GM18858 (cell line): ENCODE results near the gene NFATC3.

Experiments used
- ATAC-seq: cut with Tn5 transposase; IDR thresholded peaks from one replicate; pipeline ENCODE4 v1.9.1; 2021; ENCODE audit not compliant: unreplicated experiment

The NFATC3 gene

DNA sequence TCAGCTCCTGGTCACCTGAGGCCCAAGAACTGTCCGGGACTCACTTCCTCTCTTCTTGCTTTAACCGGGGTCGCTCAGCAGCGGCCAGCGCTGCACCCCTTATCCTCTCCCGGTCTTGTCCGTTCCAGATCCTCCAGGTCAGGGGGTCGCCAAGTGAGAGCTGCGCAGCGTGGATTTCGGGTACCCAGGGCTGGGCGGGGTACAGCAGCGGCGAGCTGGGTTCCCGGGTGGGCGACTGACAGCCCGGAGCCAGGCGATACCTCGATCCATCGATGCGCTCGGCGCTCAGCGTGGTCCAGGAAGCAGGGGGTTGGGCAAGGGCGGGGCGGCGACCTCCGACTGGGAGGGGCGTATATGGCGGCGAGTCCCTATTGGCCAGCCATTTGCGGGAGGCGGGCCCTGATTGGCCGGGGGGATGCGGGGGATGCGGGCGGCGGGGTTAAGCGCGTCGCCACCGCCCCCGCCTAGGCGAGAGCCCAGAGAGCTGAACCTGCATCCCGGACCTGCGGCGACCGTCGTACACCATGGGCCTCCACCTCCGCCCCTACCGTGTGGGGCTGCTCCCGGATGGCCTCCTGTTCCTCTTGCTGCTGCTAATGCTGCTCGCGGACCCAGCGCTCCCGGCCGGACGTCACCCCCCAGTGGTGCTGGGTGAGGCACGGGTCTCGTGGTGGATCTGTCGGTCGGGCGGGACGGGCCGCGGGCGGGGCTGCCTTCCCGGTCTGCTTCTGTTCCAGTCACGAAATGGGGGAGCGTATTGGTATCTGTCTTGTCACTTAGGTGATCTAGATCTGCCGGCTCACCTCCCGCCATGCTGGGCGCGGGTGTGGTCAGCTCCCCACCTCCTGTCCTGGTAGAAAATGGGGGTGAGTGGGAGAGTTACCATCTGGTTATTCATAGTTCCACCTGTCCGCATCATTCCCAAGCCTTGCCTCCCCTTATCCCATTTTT lies 160.0 kb downstream of the NFATC3 start, which contains the start of gene PLA2G15:
TSS of gene PLA2G15 (plus strand) at position 471 of the 951 bp plus-strand sequence. CDS start at position 525, 54 bp downstream.
- ATAC-seq = peak; percentile 71

- no peak for ATAC-seq
These were observed 161.0 kb downstream of the NFATC3 start for GRCh38 chr16:68246121-68246520.

DNA sequence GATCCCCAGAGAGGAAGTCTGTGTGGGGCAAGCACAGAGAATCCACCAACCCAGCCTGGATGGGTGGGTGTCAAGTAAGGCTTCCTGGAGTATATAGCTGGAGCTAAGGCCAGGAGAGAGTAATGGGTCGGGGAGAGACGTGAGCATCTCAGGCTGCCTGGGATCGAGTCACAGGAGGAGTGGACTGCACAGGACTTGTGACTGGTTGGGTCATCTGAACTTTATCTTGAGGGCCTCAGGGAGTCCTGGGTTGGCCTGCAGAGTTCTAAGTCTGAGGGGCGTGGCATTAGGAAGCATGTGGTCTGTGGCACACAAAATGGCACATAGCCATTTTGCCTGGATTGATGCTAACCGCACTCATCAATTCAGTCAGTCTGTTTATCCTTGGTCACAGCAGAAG lies 161.5 kb downstream of the NFATC3 start:
- no peak for ATAC-seq

DNA sequence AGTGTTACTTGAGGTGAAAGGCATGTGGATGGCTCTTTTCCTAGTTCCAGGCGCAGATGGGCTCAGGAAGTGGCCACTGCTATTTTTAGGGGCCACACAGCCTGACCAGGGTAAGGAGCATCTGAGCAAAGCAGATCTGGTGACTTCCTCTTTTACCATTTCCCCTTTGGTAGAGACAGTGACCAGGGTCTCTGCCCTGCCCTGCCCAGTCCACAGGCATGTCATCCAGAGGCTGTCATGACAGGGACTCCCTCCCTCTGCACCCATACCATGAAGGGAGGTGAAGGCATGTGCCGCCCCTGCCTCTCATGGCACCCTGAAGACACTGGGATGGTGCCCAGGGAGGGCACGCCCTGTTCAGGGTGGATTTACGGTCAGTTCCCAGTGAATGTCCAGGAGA lies 162.2 kb downstream of the NFATC3 start:
- ATAC-seq = no peak

DNA sequence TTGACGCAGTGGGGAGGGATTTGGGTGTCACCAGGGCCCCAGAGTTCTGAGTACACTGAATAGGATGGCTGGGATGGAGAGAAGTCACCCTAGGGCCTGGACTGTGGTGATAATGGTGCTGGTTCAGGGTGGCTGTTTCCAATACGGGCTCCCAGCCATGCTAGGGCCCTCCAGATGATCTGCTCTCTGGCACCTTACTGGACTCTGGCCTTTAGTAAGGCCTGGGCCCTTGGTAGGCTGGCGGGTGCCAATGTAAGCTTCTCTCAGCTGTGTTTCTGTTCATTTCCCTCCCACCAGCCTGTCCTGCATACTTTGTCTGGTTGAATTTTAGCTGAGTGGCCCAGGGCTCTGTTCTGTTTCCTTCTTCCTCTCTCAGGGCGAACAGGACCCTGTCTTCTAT lies 162.8 kb downstream of the NFATC3 start:
- ATAC-seq = no peak

- no peak for ATAC-seq
These were observed 164.2 kb downstream of the NFATC3 start for GRCh38 chr16:68249371-68249770.

- no peak for ATAC-seq
These were observed 165.8 kb downstream of the NFATC3 start for GRCh38 chr16:68250951-68251350.

DNA sequence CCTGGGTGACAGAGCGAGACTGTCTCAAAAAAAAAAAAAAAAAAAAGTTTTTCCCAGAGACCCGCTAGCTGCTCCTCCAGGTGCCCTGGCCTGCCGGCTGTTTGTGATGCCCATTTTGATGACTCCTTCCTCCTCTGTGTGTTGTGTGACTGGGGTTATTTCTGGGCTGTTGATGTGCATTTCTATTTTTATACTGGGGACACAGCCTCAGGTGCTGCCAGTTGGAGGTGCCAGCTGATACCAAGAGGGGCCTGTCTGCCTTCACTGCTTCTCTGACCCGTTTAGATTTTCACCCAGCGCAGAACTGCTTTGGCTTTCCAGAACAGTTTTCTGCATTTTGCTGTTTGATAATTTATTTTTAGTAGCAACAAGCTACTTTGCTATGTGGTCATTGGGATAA lies 166.7 kb downstream of the NFATC3 start:
- no peak for ATAC-seq

DNA sequence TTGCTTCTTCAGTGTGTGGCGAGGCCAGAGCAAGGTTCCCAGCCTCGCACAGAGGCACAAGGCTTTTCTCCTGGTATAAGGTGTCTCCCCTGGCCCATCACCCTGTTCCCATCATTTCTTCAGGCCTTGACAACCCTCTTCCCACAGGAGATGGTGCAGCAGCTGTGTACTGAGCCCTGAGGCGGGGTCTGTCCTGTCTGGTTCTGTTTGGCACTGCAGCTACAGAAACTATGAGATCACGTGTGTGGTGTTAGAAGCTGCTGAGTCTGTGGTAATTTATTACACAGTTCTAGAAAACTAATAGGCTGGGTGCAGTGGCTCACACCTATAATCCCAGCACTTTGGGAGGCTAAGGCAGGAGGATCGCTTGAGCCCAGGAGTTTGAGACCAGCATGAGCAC lies 167.2 kb downstream of the NFATC3 start:
- ATAC-seq = no peak

DNA sequence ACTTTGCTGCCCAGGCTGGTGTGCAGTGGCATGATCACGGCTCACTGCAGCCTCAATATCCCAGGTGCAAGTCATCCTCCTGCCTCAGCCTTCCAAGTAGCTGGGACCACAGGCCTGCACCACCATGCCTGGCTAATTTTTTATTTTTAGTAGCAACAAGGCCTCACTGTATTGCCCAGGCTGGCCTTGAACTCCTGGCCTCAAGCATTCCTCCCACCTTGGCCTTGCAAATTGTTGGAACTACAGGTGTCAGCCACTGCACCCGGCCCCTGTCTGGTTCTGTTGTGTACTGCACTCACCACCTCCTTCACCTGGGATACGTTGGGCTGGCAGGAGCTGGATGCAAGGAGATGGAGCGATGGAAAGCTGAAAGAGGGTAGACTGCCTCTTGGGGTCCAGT lies 168.6 kb downstream of the NFATC3 start:
- no peak for ATAC-seq

DNA sequence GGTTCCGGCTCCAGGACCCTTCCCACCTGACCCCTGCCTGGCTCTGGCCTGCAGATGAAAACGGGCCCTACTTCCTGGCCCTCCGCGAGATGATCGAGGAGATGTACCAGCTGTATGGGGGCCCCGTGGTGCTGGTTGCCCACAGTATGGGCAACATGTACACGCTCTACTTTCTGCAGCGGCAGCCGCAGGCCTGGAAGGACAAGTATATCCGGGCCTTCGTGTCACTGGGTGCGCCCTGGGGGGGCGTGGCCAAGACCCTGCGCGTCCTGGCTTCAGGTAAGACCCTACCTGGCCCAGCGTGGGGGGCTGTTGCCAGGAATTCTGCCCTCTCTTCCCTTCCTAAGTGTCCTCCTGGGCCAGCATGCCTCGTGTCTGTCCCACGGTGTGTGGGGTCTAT lies 170.5 kb downstream of the NFATC3 start:
- ATAC-seq = no peak

DNA sequence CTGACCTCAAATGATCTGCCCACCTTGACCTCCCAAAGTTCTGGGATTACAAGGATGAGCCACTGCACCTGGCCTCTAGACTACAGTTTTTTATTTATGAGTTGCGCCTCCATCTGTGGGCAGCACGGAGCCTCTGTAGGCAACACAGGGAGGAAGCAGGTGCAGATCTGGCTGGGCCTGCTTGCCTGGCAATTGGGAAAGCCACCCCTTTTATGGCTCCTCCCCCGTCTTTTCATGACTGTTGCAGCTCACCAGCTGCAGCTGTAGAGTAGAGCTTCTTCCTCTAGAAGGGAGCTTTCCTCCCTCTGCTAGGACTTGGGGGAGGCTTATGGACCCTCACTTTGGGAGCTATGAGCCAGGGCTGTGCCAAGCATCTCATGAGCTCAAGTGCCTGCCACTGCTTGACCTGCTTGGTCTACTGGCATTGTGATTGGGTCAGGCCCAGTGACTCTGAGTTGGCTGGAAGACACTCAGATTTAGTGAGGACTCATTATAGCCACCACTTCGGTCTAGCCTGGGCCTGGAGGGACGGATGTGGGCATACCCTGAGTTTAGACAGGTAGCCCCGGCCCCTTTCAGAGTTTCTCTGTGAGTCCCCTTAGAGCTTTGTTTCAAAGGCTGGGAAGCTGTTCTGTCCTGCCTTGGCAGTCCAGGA lies 172.2 kb downstream of the NFATC3 start:
- no peak for ATAC-seq

GRCh38 chr16:68257906-68258800 lies 173.0 kb downstream of the NFATC3 start:
- no peak for ATAC-seq

- no peak for ATAC-seq
These were observed 174.0 kb downstream of the NFATC3 start for GRCh38 chr16:68259007-68259825.

DNA sequence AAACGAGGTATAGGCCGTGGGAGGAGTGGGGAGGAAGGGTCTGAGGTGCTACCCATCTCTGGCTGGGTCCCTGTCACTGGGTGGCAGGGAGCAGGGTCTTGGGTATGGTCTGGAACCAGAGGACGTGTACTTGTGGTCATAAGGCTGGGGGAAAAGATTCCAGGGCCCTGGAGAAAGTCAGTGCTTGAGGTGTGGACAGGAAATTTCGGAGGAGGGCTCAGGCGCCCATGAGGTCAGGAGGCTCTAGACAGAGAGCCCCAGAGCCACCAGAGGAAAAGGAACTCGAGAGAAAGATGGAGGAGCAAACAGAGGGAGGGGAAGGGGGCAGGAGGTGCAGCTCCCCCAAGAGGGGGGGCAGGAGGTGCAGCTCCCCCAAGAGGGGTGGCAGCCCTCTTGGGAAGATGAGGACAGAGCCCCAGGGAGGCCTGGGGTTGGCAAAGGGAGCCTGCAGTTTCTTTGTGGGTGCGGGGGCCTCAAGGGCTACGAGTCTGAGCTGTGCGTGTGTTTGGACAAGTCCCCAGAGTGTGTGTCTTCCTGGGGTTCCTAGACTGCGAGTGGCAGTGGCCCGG lies 178.5 kb downstream of the NFATC3 start:
- no peak for ATAC-seq

GRCh38 chr16:68264128-68265077 lies 179.2 kb downstream of the NFATC3 start, which contains the start of gene SLC7A6:
Gene SLC7A6, plus strand, starts transcription at chr16:68264526. Its CDS starts 10,201 bp downstream, at chr16:68274727.
- ATAC-seq = peak; percentile 44

GRCh38 chr16:68265078-68265920 lies 180.1 kb downstream of the NFATC3 start:
- no peak for ATAC-seq
